Thoracic aorta (tissue), 2 donors: ENCODE measurements around the gene ZNF776. TPM values are rescaled to one million over a fixed set of nuclear protein-coding genes. Genes with fewer than 3 reads are reported as not detected.

Experiments
- ATAC-seq: fragments of 150-250 bp; one replicate; pipeline ENCODE4 v1.8.0; 2017; ENCODE audit warnings: low read depth; ENCODE audit not compliant: insufficient number of reproducible peaks, low FRiP score
- DNase-seq: peaks from one replicate; pipeline ENCODE4 v3.0.0-alpha.2; 2020; ENCODE audit warnings: low spot score
- H3K27ac ChIP-seq, 2 donors: fragments of 200-600 bp; sonication (generic); 1 replicate in 1 of 2; 2 replicates in 1 of 2; pipeline ENCODE4 v1.5.1; 2016; ENCODE audit warnings: mild to moderate bottlenecking in 2 of 2, moderate library complexity in 2 of 2
- H3K27me3 ChIP-seq: fragments of 200-600 bp; sonication (generic); replicated peaks from 2 replicates; pipeline ENCODE4 v1.6.0; 2016; ENCODE audit warnings: mild to moderate bottlenecking; ENCODE audit not compliant: insufficient read depth
- H3K36me3 ChIP-seq: fragments of 200-600 bp; sonication (generic); one replicate; pipeline ENCODE4 v1.5.1; 2016
- H3K4me1 ChIP-seq, 2 donors: fragments of 200-600 bp; sonication (generic); 1 replicate in 1 of 2; 2 replicates in 1 of 2; pipeline versions ENCODE4 v1.5.1 to v1.6.0; 2016; ENCODE audit warnings: low read depth in 2 of 2, mild to moderate bottlenecking in 1 of 2; ENCODE audit not compliant: control insufficient read depth in 1 of 2
- H3K4me3 ChIP-seq: fragments of 200-600 bp; sonication (generic); 2 replicates; pipeline ENCODE4 v1.5.1; 2016; ENCODE audit warnings: mild to moderate bottlenecking
- H3K9me3 ChIP-seq: fragments of 200-600 bp; sonication (generic); 2 replicates; pipeline ENCODE4 v1.5.1; 2016
- CTCF ChIP-seq: fragments of 200-600 bp; sonication (generic); IDR thresholded peaks from one replicate; pipeline ENCODE4 v1.5.1; 2019; ENCODE audit warnings: antibody characterized with exemption
- total RNA-seq, 2 donors: library from RNA; depleted of rRNA; stranded (reverse); fragments of >200 nt; gene quantifications; one replicate each; pipeline versions ENCODE4 v1.1.0 to v1.2.3, GENCODE V29; 2016

Gene ZNF776
- total RNA-seq = 10 to 100 TPM in 1 of 2 donors, 1 to 10 TPM in 1; 7.8 to 24.0 TPM

GRCh38 chr19:57746580-57747471 is at the start of gene ZNF776:
Gene ZNF776 (plus strand): TSS chr19:57746815. CDS start chr19:57747059, 244 bp downstream.
- Histone ChIP-seq H3K27me3 (no peaks in the 10 kb centered on the region), H3K4me3 (peak within 1 kb of the TSS; percentile 88), H3K36me3 (peaks cover 25% of the 10 kb centered on the region), H3K4me1 (peaks cover 7 to 14% of the 10 kb centered on the region in 2 donors), H3K27ac (peak within 1 kb of the TSS; percentile 33 to 56), H3K9me3 (peaks cover 30% of the 10 kb centered on the region)
- peak; percentile 89 for ATAC-seq
- TF ChIP-seq CTCF = no peak
- DNase-seq = peak; percentile 54

GRCh38 chr19:57701625-57702024 is 45.0 kb upstream of the ZNF776 start:
- no peak for TF ChIP-seq CTCF
- ATAC-seq (no peak), DNase-seq (no peak)
- Histone ChIP-seq H3K9me3 (peaks cover 83% of the 10 kb centered on the region), H3K4me1 (no peaks in the 10 kb centered on the region), H3K36me3 (peaks cover 9% of the 10 kb centered on the region), H3K27ac (no peak overlapping the region), H3K4me3 (no peak overlapping the region), H3K27me3 (no peaks in the 10 kb centered on the region)

- Histone ChIP-seq H3K36me3 (peaks cover 6% of the 10 kb centered on the region), H3K4me1 (no peaks in the 10 kb centered on the region), H3K9me3 (peaks cover 80% of the 10 kb centered on the region), H3K4me3 (no peak overlapping the region), H3K27me3 (no peaks in the 10 kb centered on the region), H3K27ac (no peak overlapping the region)
- ATAC-seq = no peak
- DNase-seq = no peak
- TF ChIP-seq CTCF = no peak
Measured at GRCh38 chr19:57706346-57706745, 40.3 kb upstream of the ZNF776 start.

GRCh38 chr19:57708641-57709361 is 37.8 kb upstream of the ZNF776 start, which contains the start of gene ZNF154:
Gene ZNF154 (minus strand): TSS chr19:57709204. CDS start chr19:57708971, 233 bp downstream.
- no peak for TF ChIP-seq CTCF
- no peak for ATAC-seq
- H3K27ac ChIP-seq = no peak within 1 kb of the TSS
- peaks cover 5% of the 10 kb centered on the region for H3K36me3 ChIP-seq
- H3K27me3 ChIP-seq = no peaks in the 10 kb centered on the region
- no peaks in the 10 kb centered on the region for H3K4me1 ChIP-seq
- DNase-seq = no peak
- H3K9me3 ChIP-seq = peaks cover 80% of the 10 kb centered on the region
- peak within 1 kb of the TSS; percentile 73 for H3K4me3 ChIP-seq

GRCh38 chr19:57709616-57710015 is 37.0 kb upstream of the ZNF776 start:
- Histone ChIP-seq H3K36me3 (peaks cover 9% of the 10 kb centered on the region), H3K9me3 (peaks cover 73% of the 10 kb centered on the region), H3K4me1 (no peaks in the 10 kb centered on the region), H3K27me3 (no peaks in the 10 kb centered on the region), H3K4me3 (no peak overlapping the region), H3K27ac (no peak overlapping the region)
- TF ChIP-seq CTCF = no peak
- ATAC-seq (no peak), DNase-seq (no peak)
